Left ventricle myocardium inferior (tissue), 1 donor: Measurements from ENCODE around the gene LPA. TPM values are rescaled to one million over a fixed set of nuclear protein-coding genes. Genes with fewer than 3 reads are reported as not detected.
"Not testable (repeated sequence)": the region's sequence is repeated elsewhere in the genome, so short reads cannot be mapped to it uniquely, and the experiment has no call there.

ENCODE experiments used
- DNase-seq: peaks from one replicate; pipeline ENCODE4 v3.0.0-alpha.2; 2020
- H3K27ac ChIP-seq: fragments of 200-600 bp; replicated peaks from 2 replicates; pipeline ENCODE4 v1.8.0; 2021
- H3K27me3 ChIP-seq: fragments of 200-600 bp; 2 replicates; pipeline ENCODE4 v1.8.0; 2021; ENCODE audit warnings: low read depth
- H3K36me3 ChIP-seq: fragments of 200-600 bp; 2 replicates; pipeline ENCODE4 v1.8.0; 2021
- H3K4me1 ChIP-seq: fragments of 200-600 bp; 2 replicates; pipeline ENCODE4 v1.8.0; 2021
- H3K4me3 ChIP-seq: fragments of 200-600 bp; 2 replicates; pipeline ENCODE4 v1.8.0; 2021; ENCODE audit warnings: mild to moderate bottlenecking, moderate library complexity
- H3K9me3 ChIP-seq: fragments of 200-600 bp; replicated peaks from 2 replicates; pipeline ENCODE4 v1.8.0; 2021
- CTCF ChIP-seq: fragments of 200-600 bp; IDR thresholded peaks from 2 replicates; pipeline ENCODE4 v1.8.0; 2021; ENCODE audit warnings: antibody characterized with exemption, mild to moderate bottlenecking, borderline replicate concordance
- intact Hi-C: fragments of 100-400 bp; cut with micrococcal nuclease; formaldehyde crosslinking; loops from one replicate; pipeline ENCODE4 v1.11.0; 2022
- total RNA-seq: library from RNA; stranded (reverse); fragmentation: NEBNext Ultra II Directional; extraction: Animal tissue kit (Norgen Biotek cat#: 25700); gene quantifications from one replicate; pipeline ENCODE4 v1.2.1, GENCODE V29; 2021
- donor health status: DM: no; HTN: yes; CAD: no; lungs with severe emphysema.

Gene LPA
- total RNA-seq, 1 donor from 2014 or later: not detected

DNA sequence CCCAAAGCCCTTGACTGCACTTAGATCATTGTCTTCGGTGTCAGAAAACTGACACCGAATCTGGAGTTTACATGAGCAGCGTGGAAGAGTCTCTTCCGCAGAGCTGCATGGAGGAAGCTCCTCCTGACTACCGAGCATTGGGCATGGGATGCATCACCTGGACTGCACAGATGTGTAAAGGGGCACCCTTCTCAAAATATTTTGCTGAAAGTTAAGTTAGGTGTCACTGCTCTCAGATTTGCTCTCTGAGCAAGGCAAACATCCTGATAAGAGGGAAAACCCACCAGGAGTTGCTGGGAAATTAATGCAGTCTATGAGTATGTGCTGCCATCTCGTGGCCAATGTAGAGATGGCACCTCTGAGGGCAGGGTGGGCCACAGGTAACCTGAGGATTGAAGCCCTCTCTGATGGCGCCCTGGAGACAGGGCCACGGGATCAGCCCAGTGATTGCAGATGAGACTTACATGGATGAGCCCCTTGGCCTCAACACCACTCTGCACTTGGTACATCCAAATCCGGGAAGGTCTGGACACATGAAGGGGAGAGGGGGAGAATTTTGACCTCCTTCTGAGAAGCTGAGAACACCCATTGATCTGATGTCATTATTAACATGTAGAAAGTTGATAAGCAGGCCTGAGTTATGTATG lies 129.9 kb downstream of the LPA start:
- intact Hi-C loops: no loop called here
- peak; percentile 97 for TF ChIP-seq CTCF
- Histone ChIP-seq H3K27ac (no peak overlapping the region), H3K27me3 (peaks cover 19% of the 10 kb centered on the region), H3K9me3 (peaks cover 5% of the 10 kb centered on the region), H3K36me3 (no peaks in the 10 kb centered on the region), H3K4me1 (no peaks in the 10 kb centered on the region), H3K4me3 (peak overlapping the region; percentile 34)
- DNase-seq: peak; percentile 22

DNA sequence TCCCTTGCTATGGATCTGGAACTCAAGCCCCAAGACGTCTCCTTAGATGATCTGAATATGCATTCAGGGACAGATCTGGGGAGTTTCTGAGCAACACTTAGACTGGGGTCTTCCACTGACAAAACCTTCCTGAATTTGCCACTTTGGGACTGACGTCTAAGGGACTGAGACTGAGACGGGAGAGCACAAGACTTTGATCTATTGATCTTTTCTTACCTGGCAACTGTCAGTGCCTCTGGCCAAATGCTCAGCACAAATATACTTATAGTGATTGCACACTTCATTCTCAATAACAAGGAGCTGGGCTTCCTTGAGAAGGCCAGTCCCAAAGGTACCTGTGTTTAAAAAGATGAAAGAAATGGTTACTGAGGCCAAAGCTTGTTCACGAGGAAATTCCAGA lies 131.8 kb downstream of the LPA start:
- Histone ChIP-seq H3K27ac (no peak overlapping the region), H3K4me1 (no peaks in the 10 kb centered on the region), H3K36me3 (no peaks in the 10 kb centered on the region), H3K4me3 (no peak overlapping the region), H3K9me3 (peaks cover 5% of the 10 kb centered on the region), H3K27me3 (peaks cover 19% of the 10 kb centered on the region)
- DNase-seq: no peak
- TF ChIP-seq CTCF: no peak
- intact Hi-C loops: no loop called here

- no peak overlapping the region for H3K27ac ChIP-seq
- H3K36me3 ChIP-seq: no peaks in the 10 kb centered on the region
- intact Hi-C loops: no loop called here
- no peak overlapping the region for H3K4me3 ChIP-seq
- TF ChIP-seq CTCF: no peak
- DNase-seq: no peak
- peaks cover 19% of the 10 kb centered on the region for H3K27me3 ChIP-seq
- H3K4me1 ChIP-seq: no peaks in the 10 kb centered on the region
- H3K9me3 ChIP-seq: peaks cover 5% of the 10 kb centered on the region
Observed at GRCh38 chr6:160531826-160532225, 132.2 kb downstream of the LPA start.

GRCh38 chr6:160529524-160529923 lies 134.6 kb downstream of the LPA start:
- intact Hi-C loops, H3K36me3 ChIP-seq: not testable (repeated sequence)
- H3K27me3 ChIP-seq: peaks cover 19% of the 10 kb centered on the region

GRCh38 chr6:160523223-160523622 lies 140.9 kb downstream of the LPA start:
- DNase-seq: no peak
- TF ChIP-seq CTCF: no peak
- Histone ChIP-seq H3K4me3 (no peak overlapping the region), H3K9me3 (peaks cover 5% of the 10 kb centered on the region), H3K27ac (no peak overlapping the region), H3K27me3 (no peaks in the 10 kb centered on the region), H3K36me3 (no peaks in the 10 kb centered on the region), H3K4me1 (peaks cover 15% of the 10 kb centered on the region)
- intact Hi-C loops: no loop called here

More at GRCh38 chr6:160529524-160529923, 134.6 kb downstream of the LPA start:
- H3K27ac ChIP-seq, H3K4me1 ChIP-seq, DNase-seq, H3K4me3 ChIP-seq, H3K9me3 ChIP-seq: not testable (repeated sequence)

GRCh38 chr6:160520043-160520904 lies 143.8 kb downstream of the LPA start:
- H3K9me3 ChIP-seq: no peaks in the 10 kb centered on the region
- peaks cover 15% of the 10 kb centered on the region for H3K4me1 ChIP-seq
- intact Hi-C loops: no loop called here
- peak overlapping the region; percentile 87 for H3K4me3 ChIP-seq
- H3K36me3 ChIP-seq: no peaks in the 10 kb centered on the region
- H3K27ac ChIP-seq: peak overlapping the region; percentile 76
- H3K27me3 ChIP-seq: peaks cover 7% of the 10 kb centered on the region
- peak; percentile 75 for DNase-seq
- peak; percentile 37 for TF ChIP-seq CTCF
